Mesothelial cell of epicardium (in vitro differentiated cells): Measurements from ENCODE around the gene RTP2. TPM values are rescaled to one million over a fixed set of nuclear protein-coding genes. Genes with fewer than 3 reads are reported as not detected.

Experiments
- DNase-seq, 2 experiments: peaks; one replicate each; pipeline ENCODE4 v3.0.0; 2021; ENCODE audit warnings: low spot score in 2 of 2; ENCODE audit not compliant: unreplicated experiment in 2 of 2
- H3K27ac Mint-ChIP-seq: 2 replicates; pipeline ENCODE4 v1.8.0; 2021; ENCODE audit warnings: mixed read lengths
- H3K27me3 Mint-ChIP-seq: 2 replicates; pipeline ENCODE4 v1.8.0; 2021; ENCODE audit warnings: low read depth, mixed read lengths
- H3K36me3 Mint-ChIP-seq: 2 replicates; pipeline ENCODE4 v1.8.0; 2021; ENCODE audit warnings: mixed read lengths
- H3K4me1 Mint-ChIP-seq: 2 replicates; pipeline ENCODE4 v1.8.0; 2021; ENCODE audit warnings: mixed read lengths
- H3K4me3 Mint-ChIP-seq: 2 replicates; pipeline ENCODE4 v1.8.0; 2021; ENCODE audit warnings: mild to moderate bottlenecking, moderate library complexity, mixed read lengths
- H3K9me3 Mint-ChIP-seq: 2 replicates; pipeline ENCODE4 v1.8.0; 2021; ENCODE audit warnings: mixed read lengths
- total RNA-seq: library from RNA; stranded (reverse); gene quantifications from 3 replicates; pipeline ENCODE4 v1.2.1, GENCODE V29; 2021
- TF ChIP-seq, protein P1 (sequence below): fragments of 200-600 bp; sonication (generic); IDR thresholded peaks from one replicate; pipeline ENCODE4 v1.5.0; 2021; ENCODE audit warnings: antibody characterized with exemption; ENCODE audit not compliant: unreplicated experiment

Gene RTP2
- total RNA-seq, 1 donor from 2014 or later: not detected

DNA sequence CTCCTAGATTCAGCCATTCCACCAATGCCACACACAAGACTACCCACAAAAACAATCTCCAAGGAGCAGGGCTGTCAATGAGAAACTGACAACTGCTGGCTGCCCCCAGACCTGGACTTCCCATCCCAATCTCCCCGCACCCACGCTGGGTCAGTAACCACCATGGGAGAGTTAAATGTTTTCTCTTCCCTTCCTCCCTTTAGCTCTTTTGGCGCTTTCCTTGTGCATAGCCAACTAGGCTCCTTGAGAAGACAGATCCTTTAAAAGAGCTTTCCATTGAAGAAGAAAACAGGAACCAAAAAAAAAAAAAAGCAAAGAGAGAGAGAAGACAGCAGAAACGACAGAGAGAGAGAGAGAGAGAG, 34.6 kb upstream of the RTP2 start:
- H3K27ac Mint-ChIP-seq: peak overlapping the region; percentile 77
- no peaks in the 10 kb centered on the region for H3K9me3 Mint-ChIP-seq
- H3K27me3 Mint-ChIP-seq: peaks cover 2% of the 10 kb centered on the region
- TF ChIP-seq, protein P1, sequence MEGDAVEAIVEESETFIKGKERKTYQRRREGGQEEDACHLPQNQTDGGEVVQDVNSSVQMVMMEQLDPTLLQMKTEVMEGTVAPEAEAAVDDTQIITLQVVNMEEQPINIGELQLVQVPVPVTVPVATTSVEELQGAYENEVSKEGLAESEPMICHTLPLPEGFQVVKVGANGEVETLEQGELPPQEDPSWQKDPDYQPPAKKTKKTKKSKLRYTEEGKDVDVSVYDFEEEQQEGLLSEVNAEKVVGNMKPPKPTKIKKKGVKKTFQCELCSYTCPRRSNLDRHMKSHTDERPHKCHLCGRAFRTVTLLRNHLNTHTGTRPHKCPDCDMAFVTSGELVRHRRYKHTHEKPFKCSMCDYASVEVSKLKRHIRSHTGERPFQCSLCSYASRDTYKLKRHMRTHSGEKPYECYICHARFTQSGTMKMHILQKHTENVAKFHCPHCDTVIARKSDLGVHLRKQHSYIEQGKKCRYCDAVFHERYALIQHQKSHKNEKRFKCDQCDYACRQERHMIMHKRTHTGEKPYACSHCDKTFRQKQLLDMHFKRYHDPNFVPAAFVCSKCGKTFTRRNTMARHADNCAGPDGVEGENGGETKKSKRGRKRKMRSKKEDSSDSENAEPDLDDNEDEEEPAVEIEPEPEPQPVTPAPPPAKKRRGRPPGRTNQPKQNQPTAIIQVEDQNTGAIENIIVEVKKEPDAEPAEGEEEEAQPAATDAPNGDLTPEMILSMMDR: no peak
- peak overlapping the region; percentile 95 for H3K4me3 Mint-ChIP-seq
- DNase-seq: no peak
- H3K4me1 Mint-ChIP-seq: peaks cover 37% of the 10 kb centered on the region
- H3K36me3 Mint-ChIP-seq: peaks cover 11% of the 10 kb centered on the region

DNA sequence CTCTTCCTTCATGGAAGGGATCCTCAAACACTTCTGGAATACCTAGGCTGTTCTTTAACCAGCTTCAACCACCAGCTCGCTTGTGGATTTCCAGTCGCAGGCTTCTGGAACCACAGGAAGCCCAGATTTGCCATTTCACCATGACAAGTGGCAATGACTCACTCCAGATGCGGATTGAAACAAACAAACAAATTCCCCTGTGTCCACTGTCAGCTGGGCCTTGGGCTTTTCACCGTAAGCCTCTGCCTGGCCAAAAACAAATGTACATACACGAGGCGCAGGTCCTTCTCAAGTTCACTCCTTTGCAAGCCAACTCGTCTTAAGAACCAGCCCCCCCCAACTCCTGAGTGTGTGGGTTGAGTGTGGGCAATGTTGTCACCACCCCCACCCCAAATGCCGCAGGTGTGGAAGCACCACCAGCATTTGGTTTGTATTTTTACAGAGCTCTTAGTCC, 34.1 kb upstream of the RTP2 start:
- H3K27ac Mint-ChIP-seq: no peak overlapping the region
- H3K4me3 Mint-ChIP-seq: peak overlapping the region; percentile 95
- H3K27me3 Mint-ChIP-seq: peaks cover 2% of the 10 kb centered on the region
- TF ChIP-seq, protein P1: no peak
- DNase-seq: no peak
- H3K4me1 Mint-ChIP-seq: peaks cover 32% of the 10 kb centered on the region
- H3K9me3 Mint-ChIP-seq: no peaks in the 10 kb centered on the region
- peaks cover 15% of the 10 kb centered on the region for H3K36me3 Mint-ChIP-seq

DNA sequence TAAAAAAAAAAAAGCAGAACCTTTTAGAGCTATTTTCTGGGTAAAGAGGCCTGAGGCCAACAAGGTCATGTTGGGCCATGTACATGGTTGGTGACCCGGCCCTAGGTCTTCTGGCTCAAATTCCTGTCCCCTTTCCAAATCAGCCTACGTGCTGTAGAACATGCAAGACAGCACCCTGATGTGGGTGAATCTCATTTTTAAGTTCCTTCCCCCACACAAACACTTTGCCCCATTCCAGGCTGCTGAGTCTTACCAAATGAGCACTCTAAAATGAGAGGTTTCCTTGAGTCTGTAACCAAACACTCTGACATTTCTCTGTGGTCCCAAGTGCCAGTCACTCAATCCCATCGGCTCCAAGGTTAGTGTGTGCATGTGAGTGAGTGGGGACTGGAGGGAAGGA, 33.5 kb upstream of the RTP2 start:
- TF ChIP-seq, protein P1: no peak
- H3K36me3 Mint-ChIP-seq: peaks cover 21% of the 10 kb centered on the region
- no peak overlapping the region for H3K27ac Mint-ChIP-seq
- peaks cover 26% of the 10 kb centered on the region for H3K4me1 Mint-ChIP-seq
- H3K9me3 Mint-ChIP-seq: no peaks in the 10 kb centered on the region
- H3K4me3 Mint-ChIP-seq: no peak overlapping the region
- no peak for DNase-seq
- peaks cover 2% of the 10 kb centered on the region for H3K27me3 Mint-ChIP-seq

DNA sequence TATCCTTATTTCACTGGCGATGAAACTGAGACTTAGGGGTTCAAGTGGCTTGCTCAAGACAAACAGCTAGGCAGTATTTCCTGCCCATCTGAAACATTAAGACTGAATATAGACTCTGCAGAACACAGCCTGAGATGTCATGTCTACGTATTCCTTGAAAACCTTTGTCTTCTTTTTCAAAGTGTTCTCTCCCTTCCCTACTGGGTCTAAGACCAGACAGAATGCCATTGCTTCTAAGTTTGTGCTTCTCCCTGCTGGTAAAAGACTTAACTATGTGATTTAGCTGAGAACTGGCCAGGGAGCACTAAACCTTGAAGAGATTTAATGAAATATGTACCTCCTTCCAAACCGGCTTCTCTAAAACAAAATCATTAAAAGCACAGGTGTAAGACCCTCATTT, 33.0 kb upstream of the RTP2 start:
- no peak for DNase-seq
- Mint-ChIP-seq H3K36me3 (peaks cover 24% of the 10 kb centered on the region), H3K9me3 (no peaks in the 10 kb centered on the region), H3K4me1 (peaks cover 22% of the 10 kb centered on the region), H3K27me3 (peaks cover 2% of the 10 kb centered on the region), H3K27ac (no peak overlapping the region), H3K4me3 (no peak overlapping the region)
- TF ChIP-seq, protein P1: no peak

DNA sequence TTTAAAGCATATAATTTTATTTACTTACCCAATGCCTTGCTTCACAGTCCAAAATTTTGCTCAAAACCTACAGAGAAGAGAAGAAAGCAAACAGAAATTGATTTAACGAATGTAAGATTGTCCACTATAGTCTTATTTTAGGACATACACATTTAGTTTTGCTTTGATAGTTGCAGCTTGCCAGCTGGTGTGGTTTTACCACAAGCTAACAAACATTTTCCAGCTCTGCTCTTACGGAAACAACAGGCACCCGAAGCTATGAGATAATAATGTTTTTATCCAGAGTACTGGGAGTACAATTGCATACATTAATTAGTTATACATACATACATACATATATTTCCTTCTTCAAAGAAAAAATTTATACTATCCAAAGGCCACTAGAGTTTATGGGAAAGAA, 32.5 kb upstream of the RTP2 start:
- no peak overlapping the region for H3K27ac Mint-ChIP-seq
- no peak for DNase-seq
- H3K4me1 Mint-ChIP-seq: peaks cover 18% of the 10 kb centered on the region
- no peak overlapping the region for H3K4me3 Mint-ChIP-seq
- H3K9me3 Mint-ChIP-seq: no peaks in the 10 kb centered on the region
- peaks cover 2% of the 10 kb centered on the region for H3K27me3 Mint-ChIP-seq
- TF ChIP-seq, protein P1: no peak
- peaks cover 27% of the 10 kb centered on the region for H3K36me3 Mint-ChIP-seq

DNA sequence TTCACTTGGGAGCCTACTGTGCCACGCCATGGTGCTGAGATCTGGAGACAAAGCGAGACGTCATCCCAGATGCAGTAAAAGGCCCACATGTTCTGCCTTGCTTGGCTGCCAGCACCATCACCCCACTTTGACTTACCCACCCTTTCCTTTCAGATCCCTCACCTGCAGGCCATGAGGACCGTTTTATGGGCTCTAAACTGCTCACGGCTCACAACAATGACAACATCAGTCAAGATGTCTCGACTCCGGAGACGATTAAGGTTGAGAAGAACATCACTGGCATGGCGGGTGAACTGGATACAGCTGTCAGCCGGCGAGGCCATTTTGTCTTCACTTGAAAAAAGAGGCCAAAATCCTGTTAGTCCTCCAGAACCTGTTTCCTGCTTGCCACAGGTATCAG, 31.0 kb upstream of the RTP2 start:
- H3K9me3 Mint-ChIP-seq: no peaks in the 10 kb centered on the region
- no peak overlapping the region for H3K4me3 Mint-ChIP-seq
- H3K36me3 Mint-ChIP-seq: peaks cover 39% of the 10 kb centered on the region
- TF ChIP-seq, protein P1: no peak
- DNase-seq: no peak
- peaks cover 9% of the 10 kb centered on the region for H3K4me1 Mint-ChIP-seq
- H3K27me3 Mint-ChIP-seq: peaks cover 2% of the 10 kb centered on the region
- H3K27ac Mint-ChIP-seq: no peak overlapping the region
